Activated CD8-positive, alpha-beta memory T cell treated with anti-CD3 and anti-CD28 coated beads for 48 hours (primary cell): ENCODE results near the gene RPGRIP1L.

Experiments
- DNase-seq, 3 experiments: peaks; one replicate each; pipeline ENCODE4 v3.0.0-alpha.2; 2020; ENCODE audit warnings: low read depth in 2 of 3, low spot score in 2 of 3

Gene RPGRIP1L

DNA sequence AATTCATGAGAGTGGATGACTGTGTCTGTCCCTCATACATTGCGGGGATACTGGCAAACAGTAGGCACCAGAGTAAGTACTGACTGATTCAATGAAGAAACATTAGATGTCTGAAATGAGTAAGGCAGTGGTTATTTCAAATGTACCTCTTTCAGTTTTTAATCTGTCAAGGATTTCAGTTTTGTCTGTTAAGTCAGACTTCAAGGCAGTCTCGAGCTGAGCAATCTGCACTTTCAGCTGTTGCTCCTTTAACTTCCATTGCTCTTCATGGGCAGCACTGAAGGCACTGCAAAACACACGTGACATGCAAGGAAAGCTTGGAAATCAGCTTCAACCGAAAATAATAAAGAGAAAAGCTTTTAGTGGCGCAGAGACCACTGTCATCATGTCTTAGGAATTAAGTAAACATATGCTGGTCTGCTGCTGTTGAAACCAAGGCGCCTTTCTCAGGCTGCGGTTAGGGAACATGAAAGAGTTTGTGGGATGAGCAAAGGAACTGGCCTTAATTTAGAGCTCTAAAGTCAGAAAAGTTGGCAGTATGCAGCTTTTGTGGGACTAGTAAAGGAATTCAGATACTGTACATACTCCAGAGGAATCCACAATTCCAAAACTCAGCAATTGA is 38.8 kb downstream of the RPGRIP1L start:
- no peak for DNase-seq

DNA sequence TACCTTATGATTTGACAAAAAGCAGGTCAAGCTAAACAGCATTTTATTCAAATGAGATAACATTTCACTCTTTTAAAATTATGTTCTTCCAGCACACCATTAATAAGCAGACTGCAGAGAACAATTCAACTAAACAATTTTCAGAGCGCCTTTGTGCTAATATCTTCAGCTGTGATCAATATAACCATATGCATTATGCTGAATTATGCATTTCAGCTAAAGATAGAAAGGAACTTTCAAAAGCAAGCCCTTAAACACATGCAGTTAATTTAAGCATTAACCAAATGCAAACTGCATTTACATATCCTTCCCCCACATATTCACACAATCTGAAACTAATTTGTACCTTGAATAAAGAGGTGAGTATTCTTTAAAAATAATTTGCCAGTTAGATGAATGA is 41.6 kb downstream of the RPGRIP1L start:
- DNase-seq = no peak

DNA sequence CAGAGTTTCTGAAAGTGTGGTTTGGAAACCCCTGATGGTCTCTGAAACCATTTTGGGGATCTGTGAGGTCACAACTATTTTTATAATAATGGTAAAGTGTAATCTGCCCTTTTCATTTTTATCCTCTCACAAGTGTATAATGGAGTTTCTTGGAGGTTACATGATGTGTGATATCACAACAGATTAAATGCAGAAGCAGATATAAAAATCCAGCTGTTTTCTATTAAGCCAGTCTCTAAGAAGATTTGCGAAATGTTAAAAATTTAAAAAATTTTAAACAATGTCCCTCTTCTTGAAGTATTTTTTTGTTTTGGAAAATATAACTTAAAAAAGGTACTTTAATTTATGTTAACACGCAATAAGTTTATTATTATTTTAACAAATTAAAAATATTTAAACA is 48.7 kb downstream of the RPGRIP1L start:
- no peak for DNase-seq

DNA sequence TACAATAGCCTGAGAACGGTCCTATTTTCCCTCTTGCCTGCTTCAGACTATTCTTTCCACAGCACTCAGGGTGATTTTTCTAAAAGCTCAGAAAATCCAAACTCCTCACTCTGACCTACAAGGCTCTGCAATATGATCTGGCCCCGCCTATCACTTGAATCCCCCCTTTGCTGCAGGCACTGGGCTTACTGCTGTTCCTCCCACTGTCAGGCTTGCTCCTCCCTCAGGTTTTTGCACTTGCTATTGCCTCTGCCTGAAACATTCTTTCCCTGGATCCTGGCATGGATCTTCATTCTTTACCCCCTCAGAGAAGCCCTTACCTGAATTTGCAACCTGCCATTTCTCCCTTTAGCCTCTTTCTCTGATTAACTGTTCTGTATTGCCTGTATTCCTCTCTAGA is 52.3 kb downstream of the RPGRIP1L start:
- DNase-seq = no peak

GRCh38 chr16:53646506-53646905 is 57.2 kb downstream of the RPGRIP1L start:
- no peak for DNase-seq

GRCh38 chr16:53643474-53643873 is 60.2 kb downstream of the RPGRIP1L start:
- no peak for DNase-seq

DNA sequence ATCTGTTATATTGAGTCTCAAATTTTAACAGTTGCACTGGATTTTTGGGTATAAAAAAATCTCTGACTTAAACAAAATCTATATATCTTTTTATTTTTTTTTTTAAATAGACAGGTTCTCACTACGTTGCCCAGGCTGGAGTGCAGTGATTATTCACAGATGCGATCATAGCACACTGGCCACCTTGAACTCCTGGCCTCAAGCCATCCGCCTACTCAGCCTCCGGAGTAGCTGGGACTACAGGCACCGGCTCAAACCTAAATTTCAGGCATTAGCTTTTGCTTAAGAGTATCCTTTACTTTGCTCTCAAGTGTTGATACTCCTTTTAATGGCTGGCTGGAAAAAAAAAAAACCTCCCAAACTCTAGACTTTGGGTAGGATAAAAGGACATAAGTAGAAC is 61.6 kb downstream of the RPGRIP1L start:
- no peak for DNase-seq

- no peak for DNase-seq
Measured at GRCh38 chr16:53636978-53637377, 66.7 kb downstream of the RPGRIP1L start.

- DNase-seq = no peak
Measured at GRCh38 chr16:53632526-53632925, 71.1 kb downstream of the RPGRIP1L start.

- no peak for DNase-seq
Measured at GRCh38 chr16:53631236-53632025, 72.2 kb downstream of the RPGRIP1L start.

- no peak for DNase-seq
Measured at GRCh38 chr16:53629607-53630312, 73.9 kb downstream of the RPGRIP1L start.

DNA sequence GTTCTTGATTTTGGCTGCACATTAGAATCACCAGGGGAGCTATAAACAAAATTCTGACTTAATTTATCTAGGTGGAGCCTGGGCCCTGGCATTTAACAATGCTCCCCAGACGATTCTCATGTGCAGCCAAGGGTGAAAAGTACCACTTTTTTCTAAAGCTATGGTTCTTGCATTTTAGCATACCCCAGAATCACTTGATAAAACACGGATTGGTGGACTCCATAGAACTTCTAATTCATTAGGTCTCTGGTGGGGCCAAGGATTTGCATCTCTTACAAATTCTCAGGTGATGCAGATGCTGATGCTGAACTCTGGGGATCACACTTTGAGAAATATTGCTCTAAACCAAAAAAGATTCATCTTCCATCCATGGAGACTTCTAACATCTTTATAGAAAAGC is 74.5 kb downstream of the RPGRIP1L start:
- DNase-seq = no peak

- no peak for DNase-seq
Measured at GRCh38 chr16:53626811-53627210, 76.8 kb downstream of the RPGRIP1L start.

- DNase-seq = no peak
Measured at GRCh38 chr16:53626161-53626560, 77.5 kb downstream of the RPGRIP1L start.

DNA sequence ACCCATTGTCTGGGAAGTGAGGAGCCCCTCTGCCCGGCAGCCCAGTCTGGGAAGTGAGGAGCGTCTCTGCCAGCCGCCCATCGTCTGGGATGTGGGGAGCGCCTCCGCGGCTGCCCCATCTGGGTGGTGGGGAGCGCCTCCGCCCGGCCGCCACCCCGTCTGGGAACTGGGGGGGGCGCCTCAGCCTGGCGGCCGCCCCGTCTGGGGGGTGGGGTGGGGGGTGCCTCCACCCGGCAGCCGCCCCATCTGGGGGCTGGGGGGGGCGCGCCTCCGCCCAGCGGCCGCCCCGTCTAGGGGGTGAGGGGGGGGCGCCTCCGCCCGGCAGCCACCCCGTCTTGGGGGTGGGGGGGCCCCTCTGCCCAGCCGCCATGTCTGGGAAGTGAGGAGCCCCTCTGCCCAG is 78.4 kb downstream of the RPGRIP1L start:
- DNase-seq = no peak

DNA sequence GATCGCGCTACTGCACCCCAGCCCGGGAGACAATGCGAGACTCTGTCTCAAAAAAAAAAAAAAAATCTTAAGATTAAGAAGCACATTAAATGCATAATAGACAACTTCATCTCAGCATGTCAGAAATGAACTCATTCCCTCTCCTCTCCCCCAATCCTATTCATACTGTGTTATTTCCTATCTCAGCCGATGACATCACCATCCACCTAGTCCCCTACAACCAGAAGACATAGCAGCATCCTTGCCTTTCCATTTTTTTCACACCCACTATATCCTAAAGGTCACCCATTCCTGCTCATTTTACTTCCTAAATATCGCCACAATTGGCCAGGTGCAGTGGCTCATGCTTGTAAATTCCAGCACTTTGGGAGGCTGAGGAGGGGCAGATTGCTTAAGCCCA is 81.3 kb downstream of the RPGRIP1L start:
- DNase-seq = no peak

DNA sequence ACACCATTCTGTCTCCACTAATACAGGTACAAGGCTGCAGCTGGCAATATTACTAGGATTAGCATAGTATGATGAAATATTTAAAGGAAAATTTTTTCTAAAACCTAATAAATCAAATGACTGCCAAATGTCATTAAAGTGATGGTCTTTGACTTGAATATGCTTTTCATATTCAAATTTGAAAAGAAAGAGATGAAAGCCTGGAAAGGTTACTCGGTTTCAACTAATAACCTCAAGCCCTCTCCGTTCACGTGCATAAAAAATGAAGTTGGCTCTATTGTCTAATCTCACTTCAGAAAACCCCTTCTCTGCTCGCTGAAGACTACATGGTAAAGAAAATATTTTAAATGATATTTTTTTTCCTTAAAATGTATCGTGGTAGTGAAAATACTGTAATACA is 83.2 kb downstream of the RPGRIP1L start:
- DNase-seq = no peak

DNA sequence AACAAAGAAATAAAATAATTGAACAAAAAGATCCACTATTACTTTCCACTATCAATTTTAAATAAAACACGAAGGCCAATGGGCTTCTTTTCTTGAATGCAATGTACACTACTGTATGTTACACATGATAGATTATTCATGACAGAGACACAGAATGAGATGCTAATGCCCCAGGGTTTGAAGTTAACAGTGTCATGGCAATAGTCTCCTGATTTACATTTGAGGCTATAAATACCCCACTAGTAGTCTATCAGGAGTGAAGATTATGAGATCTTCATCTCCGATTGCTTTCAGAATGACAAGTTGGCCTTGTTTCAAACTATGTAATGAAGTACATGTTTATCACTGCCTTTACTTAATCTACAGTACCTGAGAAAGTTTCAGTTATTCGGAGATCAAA is 84.4 kb downstream of the RPGRIP1L start:
- no peak for DNase-seq

- no peak for DNase-seq
Measured at GRCh38 chr16:53614346-53614745, 89.3 kb downstream of the RPGRIP1L start.

DNA sequence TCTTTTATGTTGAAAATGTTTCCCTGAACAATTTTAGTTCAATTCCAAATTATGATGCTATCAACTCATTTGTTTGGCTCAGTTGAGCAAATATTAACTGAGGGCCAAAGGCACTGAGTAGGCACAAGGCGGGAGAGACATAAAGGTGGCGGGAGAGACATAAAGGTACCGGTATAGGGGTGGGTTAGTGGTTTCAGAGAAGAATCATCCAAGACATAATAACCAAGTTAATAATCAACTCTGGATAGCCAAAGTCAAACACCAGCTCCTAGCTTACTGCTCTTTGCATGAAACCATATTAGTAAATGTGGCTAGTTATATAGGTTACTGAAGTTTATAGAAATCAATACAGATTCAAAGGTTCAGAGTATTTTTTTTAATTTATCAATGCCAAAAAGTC is 91.7 kb downstream of the RPGRIP1L start:
- no peak for DNase-seq

DNA sequence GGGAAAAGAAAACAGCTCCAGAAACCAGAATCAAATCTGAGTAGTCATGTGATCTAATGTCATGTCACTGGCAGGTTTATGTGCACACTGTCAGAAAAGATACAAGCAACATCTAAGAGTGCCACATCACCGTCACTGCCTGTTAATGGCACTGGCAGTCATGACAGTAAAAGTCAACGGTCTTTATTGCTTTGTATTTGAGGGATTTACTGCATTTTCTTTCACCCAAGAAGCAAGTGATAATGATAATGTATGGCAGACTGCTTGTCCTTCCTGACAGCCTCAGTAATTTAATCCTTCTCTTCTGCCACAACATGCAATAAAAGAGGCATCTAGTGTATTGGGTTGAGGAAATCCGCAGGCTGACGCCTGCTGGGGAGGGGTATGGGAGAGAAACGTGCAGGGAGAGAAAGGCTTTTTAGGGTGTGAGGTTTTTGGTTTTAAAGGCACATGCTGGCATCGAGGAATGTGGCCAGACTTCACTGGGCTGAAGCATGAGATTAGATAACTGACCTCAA is 92.4 kb downstream of the RPGRIP1L start:
- DNase-seq = no peak

- DNase-seq = no peak
Measured at GRCh38 chr16:53609536-53609935, 94.1 kb downstream of the RPGRIP1L start.
